CD4-positive, alpha-beta T cell treated with Interferon alpha-2 for 1 hour (primary cell): Measurements from ENCODE around the gene NPFFR1.

Experiments
- DNase-seq, 2 donors: peaks; one replicate each; pipeline ENCODE4 v3.0.0-alpha.2; 2020 to 2022

NPFFR1 gene

GRCh38 chr10:70212879-70213278 lies 70.9 kb downstream of the NPFFR1 start:
- no peak for DNase-seq

DNA sequence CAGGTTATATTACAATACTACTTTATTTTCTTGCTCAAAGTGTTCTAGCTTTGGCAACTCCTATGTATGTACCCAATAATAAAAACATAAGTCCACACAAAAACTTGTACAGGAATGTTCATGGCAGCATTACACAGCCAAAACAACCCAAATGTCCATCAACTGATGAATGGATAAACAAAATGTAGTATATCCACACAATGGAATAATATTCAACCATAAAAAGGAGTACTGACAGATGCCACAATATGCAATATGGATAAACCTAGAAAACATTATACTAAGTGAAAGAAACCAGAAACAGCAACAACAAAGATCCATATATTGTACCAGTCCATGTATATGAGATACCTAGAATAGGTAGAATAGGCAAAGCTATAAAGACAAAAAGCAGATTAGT lies 71.5 kb downstream of the NPFFR1 start:
- no peak for DNase-seq

DNA sequence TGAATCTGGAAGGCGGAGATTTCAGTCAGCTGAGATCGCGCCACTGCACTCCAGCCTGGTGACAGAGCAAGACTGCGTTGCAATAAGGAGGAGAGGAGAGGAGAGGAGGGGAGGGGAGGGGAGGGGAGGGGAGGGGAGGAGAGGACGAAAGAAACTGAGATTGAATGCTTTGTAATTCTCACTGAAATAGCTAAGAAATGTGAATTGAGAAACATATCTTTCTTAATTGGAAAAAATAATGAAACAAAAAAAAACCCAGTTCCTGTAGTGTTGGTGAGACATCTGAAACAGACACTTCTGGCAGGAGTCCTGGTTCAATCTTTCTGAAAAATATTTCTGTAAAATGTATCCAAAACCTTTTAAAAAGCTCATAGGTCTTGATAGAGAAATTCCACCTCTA lies 77.0 kb downstream of the NPFFR1 start:
- no peak for DNase-seq

- DNase-seq: no peak
These were observed 82.7 kb downstream of the NPFFR1 start for GRCh38 chr10:70201105-70201504.

- DNase-seq: peak in 1 of 2 donors; percentile 28
These were observed 84.9 kb downstream of the NPFFR1 start for GRCh38 chr10:70198696-70199466.
